Measurements from ENCODE around the gene NRXN3.

Gene NRXN3

DNA sequence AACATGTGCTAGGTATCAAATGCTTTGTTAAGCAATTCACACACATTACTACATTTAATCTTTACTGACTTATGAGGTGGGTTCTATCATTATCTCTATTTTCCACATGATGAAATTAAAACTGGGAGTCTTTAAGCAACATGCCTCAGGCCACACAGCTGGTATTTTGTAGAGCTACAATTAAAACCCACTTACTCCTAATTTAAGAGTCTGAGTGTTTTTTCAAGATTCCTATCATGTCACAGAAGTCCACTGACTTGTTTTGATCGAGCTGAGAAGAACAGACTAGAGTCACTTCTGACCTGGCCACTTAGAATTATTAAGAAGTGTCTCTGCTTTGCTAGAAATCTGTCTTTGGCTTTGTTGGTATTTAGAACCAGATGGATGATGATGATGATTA, 670.7 kb downstream of the NRXN3 start:
- ChIA-PET CTCF (interaction anchor here (1.2 kb wide), 1 partner anchor 8 kb away, joined by 4 read pairs; no protein-coding TSS in a partner anchor), POLR2A (no interaction called here)
- no peak for DNase-seq (ENCODE audit: extremely low spot score)
- TF ChIP-seq, protein P1, sequence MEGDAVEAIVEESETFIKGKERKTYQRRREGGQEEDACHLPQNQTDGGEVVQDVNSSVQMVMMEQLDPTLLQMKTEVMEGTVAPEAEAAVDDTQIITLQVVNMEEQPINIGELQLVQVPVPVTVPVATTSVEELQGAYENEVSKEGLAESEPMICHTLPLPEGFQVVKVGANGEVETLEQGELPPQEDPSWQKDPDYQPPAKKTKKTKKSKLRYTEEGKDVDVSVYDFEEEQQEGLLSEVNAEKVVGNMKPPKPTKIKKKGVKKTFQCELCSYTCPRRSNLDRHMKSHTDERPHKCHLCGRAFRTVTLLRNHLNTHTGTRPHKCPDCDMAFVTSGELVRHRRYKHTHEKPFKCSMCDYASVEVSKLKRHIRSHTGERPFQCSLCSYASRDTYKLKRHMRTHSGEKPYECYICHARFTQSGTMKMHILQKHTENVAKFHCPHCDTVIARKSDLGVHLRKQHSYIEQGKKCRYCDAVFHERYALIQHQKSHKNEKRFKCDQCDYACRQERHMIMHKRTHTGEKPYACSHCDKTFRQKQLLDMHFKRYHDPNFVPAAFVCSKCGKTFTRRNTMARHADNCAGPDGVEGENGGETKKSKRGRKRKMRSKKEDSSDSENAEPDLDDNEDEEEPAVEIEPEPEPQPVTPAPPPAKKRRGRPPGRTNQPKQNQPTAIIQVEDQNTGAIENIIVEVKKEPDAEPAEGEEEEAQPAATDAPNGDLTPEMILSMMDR (IDR thresholded peaks at IDR 0.05; ENCODE audit: control extremely low read depth, extremely low read depth, low read depth, missing control alignments), result no peak

GRCh38 chr14:78847801-78848200, 677.6 kb downstream of the NRXN3 start:
- DNase-seq (ENCODE audit: extremely low spot score), result no peak
- ChIA-PET CTCF (interaction anchor here (1.4 to 5.4 kb wide), 7 partner anchors 8 to 34 kb away, joined by 3 to 39 read pairs (median 7); no protein-coding TSS in a partner anchor), POLR2A (no interaction called here)
- TF ChIP-seq, protein P1 (IDR thresholded peaks at IDR 0.05; ENCODE audit: control extremely low read depth, extremely low read depth, low read depth, missing control alignments), result no peak

DNA sequence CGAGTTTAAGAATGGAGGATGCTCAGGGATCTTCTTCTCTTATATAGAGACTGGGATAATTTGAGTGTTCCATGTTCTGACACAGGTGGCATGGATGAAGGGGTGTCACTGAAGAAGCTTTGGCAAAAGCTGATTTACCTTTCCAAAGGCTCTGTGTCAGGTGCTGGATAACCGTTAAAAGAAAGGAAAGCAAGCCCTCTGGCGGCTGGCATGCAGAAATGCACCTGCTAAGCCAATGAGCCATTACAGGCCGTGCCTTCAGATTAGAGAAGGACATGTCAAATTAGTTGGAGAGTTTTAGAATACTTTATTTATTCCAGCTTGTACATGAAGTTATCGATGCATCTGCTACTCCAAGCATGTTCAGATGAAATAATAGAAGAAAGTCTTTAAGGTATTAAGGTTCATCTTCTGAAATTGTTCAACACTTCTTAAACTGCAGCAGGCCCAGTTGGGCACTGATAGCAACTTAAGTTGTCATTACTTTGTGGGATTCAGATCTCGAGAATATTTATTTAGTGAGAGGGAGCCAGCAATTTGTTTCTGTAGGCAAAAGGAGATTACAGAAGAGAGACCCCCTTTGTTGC, 678.2 kb downstream of the NRXN3 start:
- ChIA-PET CTCF (interaction anchor here (1.2 to 5.4 kb wide), 11 partner anchors 7 to 130 kb away, joined by 3 to 39 read pairs (median 6); no protein-coding TSS in a partner anchor), POLR2A (no interaction called here)
- TF ChIP-seq, protein P1 (IDR thresholded peaks at IDR 0.05; ENCODE audit: control extremely low read depth, extremely low read depth, low read depth, missing control alignments), result peak; percentile 92
- peak; percentile 14 for DNase-seq (ENCODE audit: extremely low spot score)

DNA sequence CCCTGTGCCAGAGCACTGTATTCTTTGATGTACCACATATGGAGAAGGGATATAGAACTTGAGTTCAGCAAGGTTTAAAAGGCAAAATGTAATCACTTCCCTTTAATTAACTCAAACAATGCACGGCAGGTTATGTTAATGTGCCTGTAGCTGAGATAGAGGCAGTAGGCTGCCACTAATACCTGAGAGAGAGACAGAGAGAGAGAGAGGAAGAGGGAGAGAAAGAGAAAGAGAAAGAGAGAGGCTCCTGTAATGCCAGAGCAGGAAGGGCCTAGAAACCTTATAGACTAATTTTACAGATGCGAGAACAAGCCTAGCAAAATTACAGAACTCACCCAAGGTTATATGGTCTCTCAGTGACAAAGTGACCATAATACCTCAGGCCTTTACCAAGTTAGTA, 679.8 kb downstream of the NRXN3 start:
- ChIA-PET POLR2A (no interaction called here), CTCF (interaction anchor here (0.9 to 5.4 kb wide), 6 partner anchors 9 to 177 kb away, joined by 3 to 39 read pairs (median 8); no protein-coding TSS in a partner anchor)
- TF ChIP-seq, protein P1 (IDR thresholded peaks at IDR 0.05; ENCODE audit: control extremely low read depth, extremely low read depth, low read depth, missing control alignments), result no peak
- no peak for DNase-seq (ENCODE audit: extremely low spot score)

- no peak for DNase-seq (ENCODE audit: extremely low spot score)
- TF ChIP-seq, protein P1 (IDR thresholded peaks at IDR 0.05; ENCODE audit: control extremely low read depth, extremely low read depth, low read depth, missing control alignments), result no peak
- ChIA-PET POLR2A (no interaction called here), CTCF (interaction anchor here (1.4 kb wide), 1 partner anchor 36 kb away, joined by 3 read pairs; no protein-coding TSS in a partner anchor)
Observed at GRCh38 chr14:78851189-78851588, 681.0 kb downstream of the NRXN3 start.

DNA sequence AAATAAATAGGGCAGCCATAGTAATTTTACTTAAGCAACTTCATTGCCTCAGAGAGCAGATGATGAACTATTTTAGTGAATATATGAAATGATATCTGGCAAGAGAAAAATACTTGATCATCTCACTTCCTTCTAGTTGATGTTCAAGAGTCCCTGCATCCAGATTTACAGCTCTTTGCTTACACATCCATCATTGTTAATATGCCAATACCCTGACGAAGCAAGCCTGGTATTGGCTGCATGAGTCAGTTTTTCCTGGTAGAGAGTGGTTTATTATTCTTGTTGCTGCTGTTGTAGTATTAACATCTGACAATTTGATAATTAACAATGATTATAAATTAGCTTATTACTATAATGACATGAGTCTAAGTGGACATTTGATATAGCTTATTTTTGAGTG, 681.9 kb downstream of the NRXN3 start:
- no peak for DNase-seq (ENCODE audit: extremely low spot score)
- CTCF ChIA-PET, result interaction anchor here (1.0 to 1.4 kb wide), 2 partner anchors 35 to 989 kb away, joined by 3 read pairs; no protein-coding TSS in a partner anchor
- TF ChIP-seq, protein P1 (IDR thresholded peaks at IDR 0.05; ENCODE audit: control extremely low read depth, extremely low read depth, low read depth, missing control alignments), result no peak
- POLR2A ChIA-PET, result no interaction called here
